ENCODE data around the gene DHRS3.

The DHRS3 gene

GRCh38 chr1:12555411-12556367 lies 62.3 kb downstream of the DHRS3 start:
- no peak for DNase-seq (ENCODE audit: low read depth in 2 of 2, low spot score in 1 of 2)

- no peak for DNase-seq (ENCODE audit: low read depth in 2 of 2, low spot score in 1 of 2)
These were observed 63.3 kb downstream of the DHRS3 start for GRCh38 chr1:12554521-12555305.

- no peak for DNase-seq (ENCODE audit: low read depth in 2 of 2, low spot score in 1 of 2)
These were observed 64.0 kb downstream of the DHRS3 start for GRCh38 chr1:12553963-12554362.

- DNase-seq (ENCODE audit: low read depth in 2 of 2, low spot score in 1 of 2) = no peak
These were observed 64.8 kb downstream of the DHRS3 start for GRCh38 chr1:12552951-12553921.

GRCh38 chr1:12552111-12552888 lies 65.7 kb downstream of the DHRS3 start:
- no peak for DNase-seq (ENCODE audit: low read depth in 2 of 2, low spot score in 1 of 2)

DNA sequence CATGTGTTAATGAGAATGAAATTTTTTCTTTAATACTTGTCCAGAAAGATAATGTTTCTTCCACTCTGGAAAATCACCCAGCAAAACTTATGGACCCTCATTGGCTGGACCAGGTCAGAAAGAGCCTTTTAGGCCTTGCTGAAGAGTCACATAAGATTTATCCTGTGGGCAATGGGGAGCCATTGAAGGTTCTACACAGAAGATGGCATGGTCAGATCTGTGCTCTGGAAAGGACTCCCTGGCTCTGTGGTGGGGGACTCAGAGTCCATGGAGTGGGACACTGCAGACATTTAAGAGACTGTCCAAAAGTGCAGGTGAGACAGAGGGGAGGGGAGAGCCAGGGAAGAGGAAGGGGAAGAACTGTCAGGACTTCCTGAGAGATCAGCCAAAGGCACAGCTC lies 66.4 kb downstream of the DHRS3 start:
- no peak for DNase-seq (ENCODE audit: low read depth in 2 of 2, low spot score in 1 of 2)

GRCh38 chr1:12549460-12550349 lies 68.3 kb downstream of the DHRS3 start:
- DNase-seq (ENCODE audit: low read depth in 2 of 2, low spot score in 1 of 2) = no peak

DNA sequence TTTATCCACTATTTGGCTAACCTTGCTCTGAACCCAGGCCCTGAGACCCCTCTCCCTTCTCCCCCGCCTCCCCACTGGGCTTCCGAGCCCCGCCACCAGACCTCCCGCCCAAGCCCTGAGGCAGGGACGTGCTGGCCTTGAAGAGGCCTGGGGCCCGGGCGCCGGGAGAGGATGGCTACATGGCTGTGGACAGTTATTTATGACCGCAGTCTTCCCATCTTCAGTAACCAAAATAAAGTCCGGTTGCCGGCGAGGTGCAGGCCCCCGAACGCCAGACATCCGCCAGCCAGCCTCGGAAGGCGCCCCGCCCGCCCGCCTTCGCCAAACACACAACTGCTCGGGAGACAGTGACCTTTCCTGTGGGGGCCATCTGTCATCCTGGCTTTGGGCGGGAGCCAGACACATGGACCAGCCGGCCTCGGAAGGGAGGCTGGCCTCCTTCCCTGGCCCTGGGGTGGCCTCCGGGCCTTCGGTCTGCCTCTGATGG lies 69.0 kb downstream of the DHRS3 start:
- no peak for DNase-seq (ENCODE audit: low read depth in 2 of 2, low spot score in 1 of 2)

DNA sequence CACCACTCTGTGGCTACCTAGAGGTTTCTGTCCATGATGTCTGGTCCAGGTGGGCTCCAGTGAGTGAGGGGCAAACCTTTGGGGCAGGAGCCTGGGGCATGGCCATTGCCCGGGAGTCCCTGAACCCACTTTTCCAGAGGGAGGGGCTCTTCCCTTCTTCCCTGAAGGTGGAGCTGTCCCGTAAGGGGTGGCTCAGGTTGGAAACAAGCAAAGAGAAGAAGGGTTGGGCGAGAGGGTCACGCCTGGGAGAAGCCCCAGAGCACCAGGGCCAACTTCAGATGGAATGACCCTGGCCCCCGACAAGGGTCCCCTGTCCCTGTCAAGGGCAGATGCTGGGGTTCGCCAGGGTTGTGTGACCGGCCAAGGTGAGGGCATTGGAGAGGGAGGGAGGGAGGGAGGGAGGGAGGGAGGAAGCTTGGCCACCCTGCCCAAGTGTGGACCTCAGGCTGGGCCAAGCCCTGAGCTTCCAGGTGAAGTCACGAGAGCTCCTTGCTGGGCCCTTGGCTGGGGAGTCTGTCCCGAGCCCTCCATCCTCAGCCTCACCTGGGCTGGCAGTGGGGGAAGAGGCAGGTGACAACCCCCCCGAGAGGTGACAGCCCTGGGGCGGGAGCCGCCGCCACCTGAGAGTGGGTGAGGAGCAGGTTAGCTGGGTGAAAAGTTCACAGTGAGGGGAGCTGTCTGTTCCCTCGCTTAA lies 69.6 kb downstream of the DHRS3 start:
- no peak for DNase-seq (ENCODE audit: low read depth in 2 of 2, low spot score in 1 of 2)

DNA sequence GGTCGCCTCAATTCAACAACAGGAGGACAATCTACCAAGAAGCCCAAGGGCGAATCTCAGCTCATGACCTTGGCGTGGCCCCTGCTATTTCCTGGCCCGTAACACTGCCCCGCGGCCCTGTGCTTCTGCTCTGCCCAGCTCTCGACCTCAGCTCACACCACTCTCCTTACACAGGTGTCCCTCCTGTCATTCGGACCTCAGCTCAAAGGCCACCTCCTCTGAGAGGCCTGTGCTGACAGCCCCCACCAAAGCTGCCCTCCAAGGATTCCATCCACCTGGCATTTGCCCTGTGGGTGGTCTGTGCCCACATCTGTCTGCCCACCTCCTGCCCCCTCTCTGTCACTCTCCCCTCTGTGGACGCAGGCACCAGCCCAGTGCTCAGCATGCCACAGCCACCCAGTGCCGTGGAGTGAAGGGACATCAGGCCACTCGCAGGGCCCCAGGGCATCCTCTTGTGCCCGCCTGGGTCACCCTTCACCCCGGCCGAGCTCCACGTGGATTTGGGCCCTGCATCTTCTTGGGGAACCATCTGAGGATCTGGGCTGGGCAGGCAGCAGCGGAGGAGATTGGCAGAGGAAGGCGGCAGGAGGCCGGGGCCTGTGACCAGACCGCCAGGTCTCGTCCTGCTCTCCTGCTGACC lies 70.3 kb downstream of the DHRS3 start:
- DNase-seq (ENCODE audit: low read depth in 2 of 2, low spot score in 1 of 2) = no peak

DNA sequence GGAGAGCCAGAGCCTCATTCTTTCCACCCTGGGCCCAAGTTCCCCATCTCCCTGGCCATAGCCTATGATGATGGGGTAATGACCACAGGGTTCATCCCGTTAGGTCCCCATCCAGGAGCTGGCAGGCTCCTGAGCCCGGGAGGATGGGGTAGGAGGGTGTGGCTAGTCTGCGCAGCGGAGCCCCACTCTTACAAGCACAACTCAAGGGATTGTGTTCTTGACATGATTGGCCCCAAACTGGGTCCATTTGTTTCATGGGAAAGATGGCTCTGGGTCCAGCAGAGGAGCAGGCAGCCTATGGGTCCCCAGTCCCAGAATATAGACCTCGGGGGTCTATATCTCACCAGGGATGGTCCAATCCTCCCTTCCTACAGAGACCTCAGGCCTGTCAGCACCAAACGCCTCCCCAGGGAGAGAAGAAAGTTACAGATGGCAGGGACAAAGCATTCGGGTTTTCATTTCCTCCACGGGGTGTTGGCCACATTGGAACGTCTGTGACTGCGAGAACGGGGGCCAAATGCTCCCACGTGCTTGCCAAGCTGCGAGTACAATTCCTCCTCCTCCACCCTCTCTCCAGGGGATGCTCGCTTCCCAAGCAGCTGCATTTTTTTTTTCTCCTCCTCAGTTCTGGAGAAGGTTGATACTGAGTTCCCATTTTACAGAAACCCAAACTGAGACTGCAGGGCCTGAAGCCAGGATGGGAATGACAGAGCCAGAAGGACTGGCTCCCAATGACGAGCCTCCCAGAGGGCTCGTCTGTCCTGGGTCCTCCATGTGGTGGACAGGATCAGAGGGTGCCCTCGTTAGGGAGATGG lies 71.0 kb downstream of the DHRS3 start:
- no peak for DNase-seq (ENCODE audit: low read depth in 2 of 2, low spot score in 1 of 2)

- DNase-seq (ENCODE audit: low read depth in 2 of 2, low spot score in 1 of 2) = no peak
These were observed 73.0 kb downstream of the DHRS3 start for GRCh38 chr1:12544992-12545391.

GRCh38 chr1:12544357-12544756 lies 73.7 kb downstream of the DHRS3 start:
- DNase-seq (ENCODE audit: low read depth in 2 of 2, low spot score in 1 of 2) = no peak

DNA sequence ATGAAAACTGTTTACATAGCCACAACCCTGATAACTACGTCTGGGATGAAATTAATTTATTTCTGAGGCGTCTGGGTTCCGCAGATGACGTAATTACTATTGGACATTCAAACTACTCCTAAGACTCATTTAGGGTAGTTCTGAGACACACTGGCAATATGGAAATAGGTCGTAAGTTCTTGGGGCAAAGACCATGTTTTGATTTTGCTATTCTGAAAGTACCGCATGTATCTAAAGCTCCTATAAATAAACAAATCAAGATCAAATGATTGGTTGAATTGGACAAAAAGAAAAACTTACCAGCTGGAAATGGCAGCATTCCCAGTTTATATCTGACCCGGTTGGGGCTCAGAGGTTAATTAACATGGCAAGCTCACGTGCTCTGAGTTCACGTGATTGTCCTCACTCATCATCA lies 74.3 kb downstream of the DHRS3 start:
- DNase-seq (ENCODE audit: low read depth in 2 of 2, low spot score in 1 of 2) = no peak

DNA sequence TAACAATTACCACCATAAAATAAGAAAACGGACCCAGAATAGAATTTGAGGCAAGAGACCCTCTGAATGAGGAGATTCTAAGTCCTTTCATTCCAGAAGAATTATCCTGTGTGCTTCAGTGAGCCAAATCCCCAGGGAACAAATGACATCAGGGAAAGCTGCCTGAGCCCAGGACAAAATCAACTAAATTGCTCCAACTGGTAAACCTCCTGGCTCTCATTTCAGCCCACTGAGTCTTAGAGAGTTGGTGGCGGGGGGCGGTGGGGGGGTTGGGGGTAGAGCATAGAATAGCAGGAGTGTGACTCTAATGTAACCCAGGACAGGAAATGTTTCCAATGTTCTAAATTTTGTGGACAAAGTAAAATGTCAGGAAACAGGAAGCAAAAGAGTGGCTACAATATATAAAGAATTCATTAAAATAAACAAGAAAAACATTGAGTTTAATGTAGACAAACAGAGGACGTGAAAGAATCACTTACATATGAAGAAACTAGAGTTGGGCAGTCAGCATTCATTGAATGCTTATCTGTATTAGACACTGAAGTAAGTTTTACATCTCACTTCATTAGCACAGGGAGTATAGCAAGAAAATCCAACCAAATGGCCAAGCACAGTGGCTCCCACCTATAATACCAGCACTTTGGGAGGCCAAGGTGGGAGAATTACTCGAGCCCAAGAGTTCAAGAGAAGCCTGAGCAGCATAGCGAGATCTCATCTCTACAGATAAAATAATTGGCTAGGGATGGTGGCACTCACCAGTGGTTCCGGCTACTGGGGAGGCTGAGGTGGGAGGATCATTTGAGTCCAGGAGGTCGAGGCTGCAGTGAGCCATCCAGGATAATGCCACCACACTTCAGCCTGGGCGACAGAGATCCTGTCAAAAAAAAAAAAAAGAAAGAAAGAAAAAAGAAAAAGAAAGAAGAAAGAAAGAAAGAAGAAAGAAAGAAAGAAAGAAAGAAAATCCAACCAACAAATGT lies 75.1 kb downstream of the DHRS3 start:
- DNase-seq (ENCODE audit: low read depth in 2 of 2, low spot score in 1 of 2) = no peak

DNA sequence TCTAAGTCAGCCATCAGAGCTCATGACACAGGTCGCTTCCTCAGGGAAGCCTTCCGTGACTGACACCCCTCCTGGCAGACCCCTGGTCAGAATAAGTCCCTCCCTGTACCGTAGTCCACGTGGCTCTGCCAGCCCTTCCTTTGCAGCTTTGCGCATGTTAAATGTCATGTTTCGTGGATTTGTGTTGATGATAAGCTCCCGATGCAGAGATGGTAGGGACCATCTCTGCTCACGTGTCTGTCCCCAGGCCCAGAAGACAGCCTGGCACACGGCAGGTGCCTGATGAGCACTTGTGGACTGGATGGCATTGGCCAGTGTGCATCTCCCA lies 75.9 kb downstream of the DHRS3 start:
- no peak for DNase-seq (ENCODE audit: low read depth in 2 of 2, low spot score in 1 of 2)

Data from stimulated activated CD8-positive, alpha-beta memory T cell treated with anti-CD3 and anti-CD28 coated beads, Interleukin-4, amount 100 ng/mL, for 4 hours (primary cell).